LNCAP (cell line): Measurements from ENCODE around the gene PRDM16.

Source experiments
- TF ChIP-seq, protein P1 (sequence below): fragments of 450-650 bp; IDR thresholded peaks from 2 replicates; pipeline ENCODE4 v1.5.1; 2017; ENCODE audit warnings: mild to moderate bottlenecking

The PRDM16 gene

DNA sequence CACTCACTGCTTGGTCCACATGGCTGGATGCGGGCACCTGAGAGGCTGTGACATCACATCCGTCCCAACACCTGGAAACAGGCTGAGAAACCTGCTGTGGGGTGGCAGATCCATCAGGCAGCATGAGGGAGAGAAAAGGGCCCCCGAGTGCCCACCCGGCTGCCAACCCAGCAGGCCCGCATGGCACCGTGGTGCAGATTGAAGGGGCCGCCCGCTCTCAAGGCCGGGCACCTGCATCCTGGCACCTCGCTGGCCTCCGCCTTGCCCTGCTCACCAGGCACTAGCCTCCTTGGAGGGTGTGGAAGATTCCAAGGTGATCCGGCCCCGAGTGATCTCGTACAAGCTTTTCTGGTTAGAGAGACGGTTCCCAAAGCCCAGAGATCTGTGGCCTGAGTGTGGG is 110.5 kb downstream of the PRDM16 start:
- TF ChIP-seq, protein P1, sequence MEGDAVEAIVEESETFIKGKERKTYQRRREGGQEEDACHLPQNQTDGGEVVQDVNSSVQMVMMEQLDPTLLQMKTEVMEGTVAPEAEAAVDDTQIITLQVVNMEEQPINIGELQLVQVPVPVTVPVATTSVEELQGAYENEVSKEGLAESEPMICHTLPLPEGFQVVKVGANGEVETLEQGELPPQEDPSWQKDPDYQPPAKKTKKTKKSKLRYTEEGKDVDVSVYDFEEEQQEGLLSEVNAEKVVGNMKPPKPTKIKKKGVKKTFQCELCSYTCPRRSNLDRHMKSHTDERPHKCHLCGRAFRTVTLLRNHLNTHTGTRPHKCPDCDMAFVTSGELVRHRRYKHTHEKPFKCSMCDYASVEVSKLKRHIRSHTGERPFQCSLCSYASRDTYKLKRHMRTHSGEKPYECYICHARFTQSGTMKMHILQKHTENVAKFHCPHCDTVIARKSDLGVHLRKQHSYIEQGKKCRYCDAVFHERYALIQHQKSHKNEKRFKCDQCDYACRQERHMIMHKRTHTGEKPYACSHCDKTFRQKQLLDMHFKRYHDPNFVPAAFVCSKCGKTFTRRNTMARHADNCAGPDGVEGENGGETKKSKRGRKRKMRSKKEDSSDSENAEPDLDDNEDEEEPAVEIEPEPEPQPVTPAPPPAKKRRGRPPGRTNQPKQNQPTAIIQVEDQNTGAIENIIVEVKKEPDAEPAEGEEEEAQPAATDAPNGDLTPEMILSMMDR: no peak

DNA sequence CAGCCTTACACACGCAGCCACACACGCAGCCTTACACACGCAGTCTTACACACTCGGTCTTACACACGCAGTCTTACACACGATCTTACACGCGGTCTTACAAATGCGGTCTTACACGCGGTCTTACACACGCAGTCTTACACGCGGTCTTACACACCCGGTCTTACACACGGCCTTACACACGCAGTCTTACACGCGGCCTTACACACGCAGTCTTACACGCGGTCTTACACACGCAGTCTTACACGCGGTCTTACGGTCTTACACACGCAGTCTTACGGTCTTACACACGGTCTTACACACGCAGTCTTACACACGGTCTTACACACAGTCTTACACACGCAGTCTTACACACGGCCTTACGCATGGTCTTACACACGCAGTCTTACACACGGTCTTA is 111.9 kb downstream of the PRDM16 start:
- TF ChIP-seq, protein P1: no peak

DNA sequence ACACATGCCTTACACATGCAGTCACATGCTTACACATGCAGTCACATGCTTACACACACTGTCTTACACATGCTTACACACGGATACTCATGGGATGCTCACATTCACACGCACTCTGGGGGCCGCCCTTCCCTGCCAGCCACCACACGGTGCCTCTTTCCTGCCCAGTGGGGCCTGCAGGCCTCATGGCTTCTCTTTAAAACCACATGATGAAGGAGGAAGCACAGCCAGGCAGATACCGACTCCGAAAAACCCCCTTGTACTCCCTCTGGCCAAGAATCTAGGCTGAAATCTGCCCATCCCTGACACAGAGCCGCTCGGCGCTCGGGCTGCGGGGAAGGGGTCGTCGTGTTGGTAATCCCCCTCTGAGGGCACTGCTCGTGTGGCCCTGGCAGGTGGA is 113.0 kb downstream of the PRDM16 start:
- TF ChIP-seq, protein P1: no peak

DNA sequence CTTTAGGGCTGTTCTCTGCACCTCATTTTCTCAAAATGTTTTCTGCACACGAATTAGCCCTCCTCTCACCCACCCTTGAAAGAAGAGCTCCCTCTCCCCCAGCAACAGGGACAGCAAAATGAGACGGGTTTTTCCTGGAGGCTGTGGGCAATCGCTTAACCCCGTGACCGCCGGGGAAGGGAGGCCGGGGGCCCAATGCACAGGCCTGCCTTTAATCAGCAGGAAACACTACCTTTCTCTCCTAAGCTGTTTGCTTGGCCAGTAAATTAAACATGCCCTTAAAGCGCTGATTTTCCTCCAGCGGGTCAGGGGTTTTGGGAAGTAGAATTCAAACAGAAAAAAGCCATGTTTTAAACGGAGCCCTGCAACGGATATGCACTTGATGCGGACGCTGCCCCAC is 114.4 kb downstream of the PRDM16 start:
- TF ChIP-seq, protein P1: no peak

DNA sequence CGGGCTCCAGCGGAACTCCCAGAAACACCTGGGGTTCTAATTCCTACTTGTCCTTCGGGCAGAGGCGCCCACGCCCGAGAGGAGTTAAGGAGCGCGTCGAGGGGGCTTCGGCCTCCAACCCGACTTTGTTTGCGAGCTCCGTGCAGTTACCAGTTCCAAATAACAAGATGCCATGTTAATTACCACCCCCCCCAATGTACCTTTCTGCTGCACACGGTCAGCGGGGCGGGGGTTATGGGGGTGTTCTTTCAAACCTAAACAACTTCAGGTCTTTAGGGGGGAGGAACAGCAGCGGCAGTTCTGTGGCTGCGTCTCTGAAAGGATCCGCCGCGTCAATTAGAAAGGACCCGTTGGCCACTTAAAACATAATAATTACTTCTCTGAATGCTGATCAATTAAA is 114.8 kb downstream of the PRDM16 start:
- TF ChIP-seq, protein P1: no peak

DNA sequence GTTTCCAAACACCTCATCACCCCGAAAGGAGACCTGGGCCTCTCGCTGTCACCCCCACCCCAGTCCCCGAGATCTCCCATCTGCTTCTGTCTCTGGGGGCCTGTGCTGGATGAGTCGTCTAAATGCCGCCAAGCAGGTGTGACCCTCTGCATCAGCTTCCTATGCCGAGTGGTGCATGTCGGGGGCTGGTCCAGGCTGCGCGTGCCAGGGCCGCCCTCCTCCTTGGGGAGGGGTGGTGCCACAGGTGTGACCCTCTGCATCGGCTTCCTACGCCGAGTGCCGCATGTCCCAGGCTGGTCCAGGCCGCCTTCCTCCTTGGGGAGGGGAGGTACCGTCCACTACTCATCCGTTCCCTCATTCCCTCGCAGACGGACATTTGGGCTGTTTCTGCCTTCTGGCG is 115.7 kb downstream of the PRDM16 start:
- TF ChIP-seq, protein P1: no peak

DNA sequence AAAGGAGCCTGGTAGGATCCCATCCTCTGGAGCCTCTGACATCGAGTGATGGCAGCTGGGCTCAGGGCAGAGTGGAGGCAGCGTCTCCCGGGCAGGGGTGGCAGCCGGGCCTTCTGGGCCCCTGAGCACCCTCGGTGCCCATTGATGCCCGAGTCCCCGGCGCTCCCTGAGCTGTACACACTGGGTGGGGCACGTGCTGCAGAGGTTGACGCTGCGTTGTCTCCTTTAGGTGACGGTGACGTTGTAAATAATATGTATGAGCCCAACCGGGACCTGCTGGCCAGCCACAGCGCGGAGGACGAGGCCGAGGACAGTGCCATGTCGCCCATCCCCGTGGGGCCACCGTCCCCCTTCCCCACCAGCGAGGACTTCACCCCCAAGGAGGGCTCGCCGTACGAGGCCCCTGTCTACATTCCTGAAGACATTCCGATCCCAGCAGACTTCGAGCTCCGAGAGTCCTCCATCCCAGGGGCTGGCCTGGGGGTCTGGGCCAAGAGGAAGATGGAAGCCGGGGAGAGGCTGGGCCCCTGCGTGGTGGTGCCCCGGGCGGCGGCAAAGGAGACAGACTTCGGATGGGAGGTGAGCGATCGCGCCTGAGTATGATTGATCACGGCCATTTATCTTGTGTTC is 117.0 kb downstream of the PRDM16 start:
- TF ChIP-seq, protein P1: no peak

DNA sequence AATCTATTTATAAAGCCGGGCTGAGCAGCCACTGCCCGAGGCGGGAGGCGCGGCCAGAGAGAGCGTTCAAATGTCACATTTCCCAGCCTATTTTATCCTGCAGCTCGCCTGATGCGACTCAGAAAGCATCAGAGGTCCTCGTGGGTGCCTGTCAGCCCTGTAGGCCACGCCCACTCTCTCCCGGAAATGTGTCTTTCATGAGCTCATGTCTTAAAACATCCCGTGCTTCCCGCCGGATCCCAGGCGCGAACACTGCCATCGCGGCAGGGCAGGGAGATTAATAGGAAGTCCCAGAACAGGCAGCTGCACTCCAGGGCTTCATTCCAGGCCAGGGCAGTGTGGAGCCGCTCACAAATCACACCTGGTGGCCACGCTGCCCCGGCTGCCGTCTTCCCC is 117.5 kb downstream of the PRDM16 start:
- TF ChIP-seq, protein P1: no peak
